ENCODE measurements around the gene BBLN.

DNA sequence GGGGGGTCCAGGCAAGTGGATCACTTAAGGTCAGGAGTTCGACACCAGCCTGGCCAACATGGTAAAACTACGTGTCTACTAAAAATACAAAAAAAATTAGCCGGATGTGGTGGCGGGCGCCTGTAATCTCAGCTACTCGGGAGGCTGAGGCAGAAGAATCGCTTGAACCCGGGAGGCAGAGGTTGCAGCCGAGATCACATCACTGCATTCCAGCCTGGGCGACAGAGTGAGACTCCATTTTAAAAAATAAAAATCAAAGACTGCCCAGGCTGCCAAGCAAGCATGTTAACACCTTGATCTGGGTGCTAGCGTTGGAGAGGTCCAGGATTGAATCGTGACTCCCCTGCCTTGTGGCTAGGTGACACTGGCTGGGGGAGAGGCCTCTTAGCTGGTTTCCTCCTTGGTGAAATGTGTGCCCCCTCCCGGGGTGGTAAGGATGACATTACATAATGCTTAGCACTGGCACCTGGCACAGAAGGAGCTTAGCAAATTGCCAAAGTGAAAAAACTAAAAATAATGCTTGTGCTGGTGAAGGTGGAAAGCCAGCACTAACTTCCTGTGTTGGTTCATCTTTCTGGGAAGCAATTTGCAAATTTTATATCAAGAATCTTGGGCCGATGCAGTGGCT, 33.5 kb downstream of the BBLN start:
- TF ChIP-seq, protein P1, sequence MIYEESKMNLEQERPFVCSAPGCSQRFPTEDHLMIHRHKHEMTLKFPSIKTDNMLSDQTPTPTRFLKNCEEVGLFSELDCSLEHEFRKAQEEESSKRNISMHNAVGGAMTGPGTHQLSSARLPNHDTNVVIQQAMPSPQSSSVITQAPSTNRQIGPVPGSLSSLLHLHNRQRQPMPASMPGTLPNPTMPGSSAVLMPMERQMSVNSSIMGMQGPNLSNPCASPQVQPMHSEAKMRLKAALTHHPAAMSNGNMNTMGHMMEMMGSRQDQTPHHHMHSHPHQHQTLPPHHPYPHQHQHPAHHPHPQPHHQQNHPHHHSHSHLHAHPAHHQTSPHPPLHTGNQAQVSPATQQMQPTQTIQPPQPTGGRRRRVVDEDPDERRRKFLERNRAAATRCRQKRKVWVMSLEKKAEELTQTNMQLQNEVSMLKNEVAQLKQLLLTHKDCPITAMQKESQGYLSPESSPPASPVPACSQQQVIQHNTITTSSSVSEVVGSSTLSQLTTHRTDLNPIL (CRISPR knock-in tag; IDR thresholded peaks at IDR 0.05; ENCODE audit: low read depth): no peak
- TF ChIP-seq ZFP3 (CRISPR knock-in tag; IDR thresholded peaks at IDR 0.05) (no peak), TCF4 (CRISPR knock-in tag; IDR thresholded peaks at IDR 0.05; ENCODE audit: borderline replicate concordance) (no peak), ZC3H10 (CRISPR knock-in tag; IDR thresholded peaks at IDR 0.05) (no peak), ZNF8 (CRISPR knock-in tag; IDR thresholded peaks at IDR 0.05) (no peak), POU6F1 (CRISPR knock-in tag; IDR thresholded peaks at IDR 0.05; ENCODE audit: borderline replicate concordance, low read depth) (no peak), RARB (CRISPR knock-in tag; IDR thresholded peaks at IDR 0.05) (no peak), SNAI2 (CRISPR knock-in tag; IDR thresholded peaks at IDR 0.05) (no peak), ISL1 (CRISPR knock-in tag; IDR thresholded peaks at IDR 0.05) (no peak), CSDC2 (CRISPR knock-in tag; IDR thresholded peaks at IDR 0.05) (no peak), TOX (CRISPR knock-in tag; IDR thresholded peaks at IDR 0.05; ENCODE audit: borderline replicate concordance) (no peak), ZNF565 (CRISPR knock-in tag; conservative IDR thresholded peaks at IDR 0.05; ENCODE audit: low read depth) (no peak)
- TF ChIP-seq, protein P2, sequence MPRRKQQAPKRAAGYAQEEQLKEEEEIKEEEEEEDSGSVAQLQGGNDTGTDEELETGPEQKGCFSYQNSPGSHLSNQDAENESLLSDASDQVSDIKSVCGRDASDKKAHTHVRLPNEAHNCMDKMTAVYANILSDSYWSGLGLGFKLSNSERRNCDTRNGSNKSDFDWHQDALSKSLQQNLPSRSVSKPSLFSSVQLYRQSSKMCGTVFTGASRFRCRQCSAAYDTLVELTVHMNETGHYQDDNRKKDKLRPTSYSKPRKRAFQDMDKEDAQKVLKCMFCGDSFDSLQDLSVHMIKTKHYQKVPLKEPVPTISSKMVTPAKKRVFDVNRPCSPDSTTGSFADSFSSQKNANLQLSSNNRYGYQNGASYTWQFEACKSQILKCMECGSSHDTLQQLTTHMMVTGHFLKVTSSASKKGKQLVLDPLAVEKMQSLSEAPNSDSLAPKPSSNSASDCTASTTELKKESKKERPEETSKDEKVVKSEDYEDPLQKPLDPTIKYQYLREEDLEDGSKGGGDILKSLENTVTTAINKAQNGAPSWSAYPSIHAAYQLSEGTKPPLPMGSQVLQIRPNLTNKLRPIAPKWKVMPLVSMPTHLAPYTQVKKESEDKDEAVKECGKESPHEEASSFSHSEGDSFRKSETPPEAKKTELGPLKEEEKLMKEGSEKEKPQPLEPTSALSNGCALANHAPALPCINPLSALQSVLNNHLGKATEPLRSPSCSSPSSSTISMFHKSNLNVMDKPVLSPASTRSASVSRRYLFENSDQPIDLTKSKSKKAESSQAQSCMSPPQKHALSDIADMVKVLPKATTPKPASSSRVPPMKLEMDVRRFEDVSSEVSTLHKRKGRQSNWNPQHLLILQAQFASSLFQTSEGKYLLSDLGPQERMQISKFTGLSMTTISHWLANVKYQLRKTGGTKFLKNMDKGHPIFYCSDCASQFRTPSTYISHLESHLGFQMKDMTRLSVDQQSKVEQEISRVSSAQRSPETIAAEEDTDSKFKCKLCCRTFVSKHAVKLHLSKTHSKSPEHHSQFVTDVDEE (CRISPR knock-in tag; IDR thresholded peaks at IDR 0.05): no peak
- TF ChIP-seq, protein P3, sequence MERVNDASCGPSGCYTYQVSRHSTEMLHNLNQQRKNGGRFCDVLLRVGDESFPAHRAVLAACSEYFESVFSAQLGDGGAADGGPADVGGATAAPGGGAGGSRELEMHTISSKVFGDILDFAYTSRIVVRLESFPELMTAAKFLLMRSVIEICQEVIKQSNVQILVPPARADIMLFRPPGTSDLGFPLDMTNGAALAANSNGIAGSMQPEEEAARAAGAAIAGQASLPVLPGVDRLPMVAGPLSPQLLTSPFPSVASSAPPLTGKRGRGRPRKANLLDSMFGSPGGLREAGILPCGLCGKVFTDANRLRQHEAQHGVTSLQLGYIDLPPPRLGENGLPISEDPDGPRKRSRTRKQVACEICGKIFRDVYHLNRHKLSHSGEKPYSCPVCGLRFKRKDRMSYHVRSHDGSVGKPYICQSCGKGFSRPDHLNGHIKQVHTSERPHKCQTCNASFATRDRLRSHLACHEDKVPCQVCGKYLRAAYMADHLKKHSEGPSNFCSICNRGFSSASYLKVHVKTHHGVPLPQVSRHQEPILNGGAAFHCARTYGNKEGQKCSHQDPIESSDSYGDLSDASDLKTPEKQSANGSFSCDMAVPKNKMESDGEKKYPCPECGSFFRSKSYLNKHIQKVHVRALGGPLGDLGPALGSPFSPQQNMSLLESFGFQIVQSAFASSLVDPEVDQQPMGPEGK (CRISPR knock-in tag; IDR thresholded peaks at IDR 0.05; ENCODE audit: borderline replicate concordance): no peak

Measured in SK-N-SH treated with all-trans-retinoic acid at 6 μM for 48 hours (cell line).